Breast epithelium (tissue), 3 donors: ENCODE data around the gene EIF4B.

Source experiments
- CTCF ChIP-seq, 3 donors: fragments of 450-650 bp; IDR thresholded peaks; one replicate each; pipeline ENCODE4 v1.5.1; 2016 to 2017; ENCODE audit warnings: antibody characterized with exemption in 3 of 3, mild to moderate bottlenecking in 3 of 3, moderate library complexity in 3 of 3
- POLR2A ChIP-seq: fragments of 450-650 bp; IDR thresholded peaks from one replicate; pipeline ENCODE4 v1.6.1; 2016; ENCODE audit warnings: antibody characterized with exemption, mild to moderate bottlenecking, moderate library complexity
- POLR2AphosphoS5 ChIP-seq, 3 donors: sonication (generic); formaldehyde crosslinking; IDR thresholded peaks; one replicate each; pipeline ENCODE4 v1.6.1; 2017; ENCODE audit warnings: antibody characterized with exemption in 3 of 3

- TF ChIP-seq POLR2AphosphoS5 (IDR thresholded peaks at IDR 0.05) (no peak), CTCF (IDR thresholded peaks at IDR 0.05) (no peak), POLR2A (no peak)
Observed at GRCh38 chr12:53004178-53004577, 2.1 kb upstream of the EIF4B start.
